Large intestine (tissue), 3 donors: ENCODE measurements around the gene COX7B2. TPM values are rescaled to one million over a fixed set of nuclear protein-coding genes. Genes with fewer than 3 reads are reported as not detected.

ENCODE experiments used
- DNase-seq, 2 donors: peaks; one replicate each; pipeline versions ENCODE4 v3.0.0 to v3.0.0-alpha.2; 2013
- H3K27ac ChIP-seq: one replicate; pipeline ENCODE4 v1.5.1; 2013; ENCODE audit warnings: low read length
- H3K27me3 ChIP-seq: 2 replicates; pipeline ENCODE4 v1.6.1; 2013; ENCODE audit warnings: low read length; ENCODE audit not compliant: control insufficient read depth, insufficient read depth
- H3K36me3 ChIP-seq: 2 replicates; pipeline ENCODE4 v1.6.1; 2013; ENCODE audit warnings: low read length; ENCODE audit not compliant: control insufficient read depth, insufficient read depth
- H3K4me1 ChIP-seq: one replicate; pipeline ENCODE4 v1.6.1; 2013; ENCODE audit warnings: low read length; ENCODE audit not compliant: control insufficient read depth, insufficient read depth
- H3K4me3 ChIP-seq: one replicate; pipeline ENCODE4 v1.5.1; 2013; ENCODE audit warnings: low read length
- H3K9me3 ChIP-seq: one replicate; pipeline ENCODE4 v1.6.1; 2013; ENCODE audit warnings: mild to moderate bottlenecking, low read depth, low read length, moderate library complexity; ENCODE audit not compliant: control insufficient read depth
- WGBS: methylation state at CpG from one replicate; pipeline ENCODE4 v1.1.5; 2013; ENCODE audit warnings: low lambda C conversion rate; ENCODE audit not compliant: insufficient coverage; 5-methylcytosine and 5-hydroxymethylcytosine counted together
- polyA plus RNA-seq: library from polyadenylated mRNA; unstranded; fragments of 120-200 nt; gene quantifications from one replicate; pipeline ENCODE4 v1.2.1, GENCODE V29; 2013

The COX7B2 gene
- polyA plus RNA-seq, 1 donor = not detected

DNA sequence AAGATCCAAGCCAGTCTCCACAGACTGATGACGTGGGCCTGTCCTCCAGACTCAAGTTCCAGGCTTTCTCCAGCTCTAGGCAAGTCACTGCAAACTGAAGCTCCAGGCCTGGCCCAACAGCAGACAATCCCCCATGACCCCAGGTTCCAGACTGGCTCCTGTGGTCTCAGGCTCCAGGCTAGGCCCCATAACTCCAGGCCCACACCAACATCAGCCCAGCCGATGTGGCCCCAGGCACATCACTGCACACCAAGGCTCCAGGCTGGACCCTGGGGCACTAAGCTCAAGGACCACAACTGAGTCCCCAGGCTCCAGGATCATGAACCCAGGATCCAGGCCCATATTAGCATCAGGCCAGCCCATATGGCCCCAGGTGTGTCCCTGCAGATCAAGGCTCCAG, 143.6 kb downstream of the COX7B2 start:
- no CpG with 5 or more reads among the region's 2 CpGs for WGBS
- Histone ChIP-seq H3K27ac (no peak overlapping the region), H3K9me3 (peaks cover 3% of the 10 kb centered on the region), H3K36me3 (no peaks in the 10 kb centered on the region), H3K4me3 (no peak overlapping the region), H3K4me1 (no peaks in the 10 kb centered on the region), H3K27me3 (no peaks in the 10 kb centered on the region)
- DNase-seq = no peak

DNA sequence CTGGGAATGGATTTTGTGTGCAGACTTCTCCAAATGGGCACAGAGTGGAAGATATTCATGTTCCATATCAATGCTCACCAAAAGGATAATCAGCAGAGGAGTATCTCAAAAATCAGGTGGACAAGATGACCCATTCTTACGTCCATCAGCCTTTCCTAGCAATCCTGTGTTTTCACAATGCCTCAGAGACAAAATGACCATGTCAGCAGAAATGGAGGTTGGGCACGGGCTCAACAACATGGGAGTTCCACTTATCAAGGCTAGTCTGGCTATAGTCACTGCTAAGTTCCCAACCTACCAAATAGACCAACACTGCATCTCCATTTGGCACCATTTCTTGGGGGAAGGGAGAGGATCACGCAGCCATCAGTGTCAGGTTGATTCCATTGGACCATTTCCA, 179.0 kb downstream of the COX7B2 start:
- H3K4me3 ChIP-seq = no peak overlapping the region
- H3K27ac ChIP-seq = no peak overlapping the region
- no peaks in the 10 kb centered on the region for H3K36me3 ChIP-seq
- H3K9me3 ChIP-seq = no peaks in the 10 kb centered on the region
- no peaks in the 10 kb centered on the region for H3K4me1 ChIP-seq
- no peak for DNase-seq
- H3K27me3 ChIP-seq = no peaks in the 10 kb centered on the region
- no CpG with 5 or more reads among the region's 3 CpGs for WGBS

DNA sequence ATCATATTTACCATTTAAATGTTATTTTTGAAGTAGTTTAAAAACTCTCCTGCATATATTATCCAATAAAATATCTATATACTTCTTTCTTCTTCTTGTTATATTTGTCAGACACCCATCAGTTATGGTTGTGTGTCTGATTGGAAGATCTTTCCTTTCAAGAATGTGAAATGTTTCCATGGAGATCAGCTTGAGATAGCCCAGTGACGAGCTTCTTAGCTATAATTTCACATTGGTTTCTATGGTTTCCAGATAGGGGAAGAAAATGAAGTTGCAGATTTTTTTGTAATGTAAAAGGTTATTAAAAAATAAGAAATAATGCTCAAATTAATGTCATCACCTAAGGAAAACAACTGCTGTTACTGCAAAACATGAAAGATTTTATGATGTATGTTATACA, 189.0 kb downstream of the COX7B2 start:
- H3K4me3 ChIP-seq = no peak overlapping the region
- WGBS = 33% methylated on average over 1 of the region's 1 CpG
- no peaks in the 10 kb centered on the region for H3K9me3 ChIP-seq
- H3K27me3 ChIP-seq = peaks cover 7% of the 10 kb centered on the region
- H3K36me3 ChIP-seq = no peaks in the 10 kb centered on the region
- no peak overlapping the region for H3K27ac ChIP-seq
- H3K4me1 ChIP-seq = no peaks in the 10 kb centered on the region
- DNase-seq = no peak

- 83% methylated on average over 1 of the region's 1 CpG for WGBS
- H3K27me3 ChIP-seq = no peaks in the 10 kb centered on the region
- no peak overlapping the region for H3K4me3 ChIP-seq
- H3K36me3 ChIP-seq = no peaks in the 10 kb centered on the region
- no peak overlapping the region for H3K27ac ChIP-seq
- no peaks in the 10 kb centered on the region for H3K4me1 ChIP-seq
- H3K9me3 ChIP-seq = no peaks in the 10 kb centered on the region
- DNase-seq = no peak
These were observed 191.1 kb downstream of the COX7B2 start for GRCh38 chr4:46717950-46718349.

- Histone ChIP-seq H3K4me1 (no peaks in the 10 kb centered on the region), H3K36me3 (no peaks in the 10 kb centered on the region), H3K27me3 (no peaks in the 10 kb centered on the region), H3K9me3 (no peaks in the 10 kb centered on the region), H3K27ac (no peak overlapping the region), H3K4me3 (no peak overlapping the region)
- no peak for DNase-seq
- no CpG with 5 or more reads among the region's 3 CpGs for WGBS
These were observed 193.6 kb downstream of the COX7B2 start for GRCh38 chr4:46715468-46715867.

GRCh38 chr4:46698891-46699290, 210.2 kb downstream of the COX7B2 start:
- no peak overlapping the region for H3K27ac ChIP-seq
- H3K27me3 ChIP-seq = no peaks in the 10 kb centered on the region
- DNase-seq = no peak
- WGBS = no CpG with 5 or more reads among the region's 16 CpGs
- no peaks in the 10 kb centered on the region for H3K4me1 ChIP-seq
- no peaks in the 10 kb centered on the region for H3K36me3 ChIP-seq
- peaks cover 7% of the 10 kb centered on the region for H3K9me3 ChIP-seq
- H3K4me3 ChIP-seq = no peak overlapping the region

Other genes with a start within 250 kb of the COX7B2 start
- gene GABRA4, start 84.3 kb upstream of the COX7B2 start, polyA plus RNA-seq = 0.31 TPM
- gene GABRB1, start 122.3 kb upstream of the COX7B2 start, polyA plus RNA-seq = 0.27 TPM